GM19455 (cell line): ENCODE results near the gene GABRD.

Source experiments
- ATAC-seq: cut with Tn5 transposase; IDR thresholded peaks from one replicate; pipeline ENCODE4 v1.9.1; 2021; ENCODE audit not compliant: unreplicated experiment

The GABRD gene

GRCh38 chr1:2014741-2015735 is 4.1 kb upstream of the GABRD start:
- no peak for ATAC-seq

- ATAC-seq, result no peak
Observed at GRCh38 chr1:2016123-2016522, 3.0 kb upstream of the GABRD start.

- ATAC-seq, result no peak
Observed at GRCh38 chr1:2018217-2019171, 651 bp upstream of the GABRD start.

GRCh38 chr1:2019571-2020309 is 595 bp downstream of the GABRD start:
- ATAC-seq, result no peak

- ATAC-seq, result no peak
Observed at GRCh38 chr1:2020310-2020655, 1.1 kb downstream of the GABRD start.

- no peak for ATAC-seq
Observed at GRCh38 chr1:2021550-2021949, 2.4 kb downstream of the GABRD start.

GRCh38 chr1:2022063-2022770 is 3.1 kb downstream of the GABRD start:
- ATAC-seq, result no peak

GRCh38 chr1:2023187-2023586 is 4.0 kb downstream of the GABRD start:
- ATAC-seq, result no peak

GRCh38 chr1:2024451-2024850 is 5.3 kb downstream of the GABRD start:
- ATAC-seq, result no peak

GRCh38 chr1:2024887-2025286 is 5.7 kb downstream of the GABRD start:
- no peak for ATAC-seq

GRCh38 chr1:2025491-2025981 is 6.4 kb downstream of the GABRD start:
- ATAC-seq, result no peak

GRCh38 chr1:2027961-2028583 is 8.9 kb downstream of the GABRD start:
- no peak for ATAC-seq

- no peak for ATAC-seq
Observed at GRCh38 chr1:2028870-2029560, 9.9 kb downstream of the GABRD start.

- no peak for ATAC-seq
Observed at GRCh38 chr1:2029561-2029960, 10.4 kb downstream of the GABRD start.

GRCh38 chr1:2030076-2030871 is 11.1 kb downstream of the GABRD start:
- no peak for ATAC-seq

GRCh38 chr1:2031546-2032540 is 12.7 kb downstream of the GABRD start:
- ATAC-seq, result no peak

- no peak for ATAC-seq
Observed at GRCh38 chr1:2032737-2033136, 13.6 kb downstream of the GABRD start.
